Glomerular endothelial cell (primary cell): ENCODE measurements around the gene CDK19. TPM values are rescaled to one million over a fixed set of nuclear protein-coding genes. Genes with fewer than 3 reads are reported as not detected.

Experiments
- total RNA-seq: library from RNA; depleted of rRNA; stranded (reverse); fragments of >200 nt; gene quantifications from 2 replicates; pipeline ENCODE4 v1.2.3, GENCODE V29; 2015

The CDK19 gene
- total RNA-seq, 1 donor from 2014 or later: 13.1 TPM

Other genes starting within 250 kb of the CDK19 start
- gene AMD1, start 59.3 kb upstream of the CDK19 start, total RNA-seq: 36.8 and 57.8 TPM in 2 replicates
- gene GTF3C6, start 143.2 kb upstream of the CDK19 start, total RNA-seq: 49.3 and 53.3 TPM in 2 replicates
- gene RPF2, start 166.6 kb upstream of the CDK19 start, total RNA-seq: 24.4 and 24.8 TPM in 2 replicates